Glomerular visceral epithelial cell (primary cell): ENCODE data around the gene UGT1A10.
"Not testable (repeated sequence)": the region's sequence is repeated elsewhere in the genome, so short reads cannot be mapped to it uniquely, and the experiment has no call there.

ENCODE experiments used
- DNase-seq: peaks from one replicate; pipeline ENCODE4 v3.0.0-alpha.2; 2016; ENCODE audit errors: extremely low spot score

Gene UGT1A10

DNA sequence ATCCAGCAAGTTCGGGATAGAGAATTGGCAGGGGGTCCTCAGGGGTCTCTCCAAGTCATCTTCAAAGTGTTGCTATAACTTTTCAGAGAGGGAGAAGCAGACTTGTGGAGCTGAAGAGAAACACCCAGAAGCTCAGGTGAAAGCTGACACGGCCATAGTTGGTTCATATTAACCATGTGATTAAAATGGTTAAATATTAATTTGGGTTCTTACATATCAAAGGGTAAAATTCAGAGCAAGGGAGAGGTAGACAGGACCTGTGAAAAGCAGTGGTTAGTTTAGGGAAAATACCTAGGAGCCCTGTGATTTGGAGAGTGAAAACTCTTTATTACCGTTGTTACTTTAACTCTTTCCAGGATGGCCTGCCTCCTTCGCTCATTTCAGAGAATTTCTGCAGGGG is 56.4 kb downstream of the UGT1A10 start, which contains the start of gene UGT1A6:
Gene UGT1A6 (plus strand): TSS at position 243 of the 400 bp plus-strand sequence. CDS start 115 bp downstream, at position 358.
- DNase-seq = no peak

DNA sequence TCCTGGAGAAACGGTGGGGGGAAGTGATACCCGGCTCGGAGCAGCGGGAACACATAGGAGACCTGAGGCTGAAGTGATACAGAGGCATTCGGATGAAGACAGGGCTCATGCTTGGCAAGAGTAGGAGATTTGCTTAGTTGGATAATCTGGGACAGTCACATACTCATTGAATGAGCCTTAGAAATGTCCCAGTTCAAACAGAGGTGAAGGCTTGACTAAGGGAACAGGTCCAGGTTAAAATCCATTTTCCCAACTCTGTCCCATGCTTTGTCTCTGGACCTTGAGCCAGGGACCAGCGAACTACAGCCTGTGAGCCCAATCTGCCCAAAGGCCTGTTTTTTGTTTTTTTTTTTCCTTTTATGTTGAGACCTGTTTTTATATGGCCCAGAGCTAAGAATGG is 57.7 kb downstream of the UGT1A10 start:
- DNase-seq = no peak

DNA sequence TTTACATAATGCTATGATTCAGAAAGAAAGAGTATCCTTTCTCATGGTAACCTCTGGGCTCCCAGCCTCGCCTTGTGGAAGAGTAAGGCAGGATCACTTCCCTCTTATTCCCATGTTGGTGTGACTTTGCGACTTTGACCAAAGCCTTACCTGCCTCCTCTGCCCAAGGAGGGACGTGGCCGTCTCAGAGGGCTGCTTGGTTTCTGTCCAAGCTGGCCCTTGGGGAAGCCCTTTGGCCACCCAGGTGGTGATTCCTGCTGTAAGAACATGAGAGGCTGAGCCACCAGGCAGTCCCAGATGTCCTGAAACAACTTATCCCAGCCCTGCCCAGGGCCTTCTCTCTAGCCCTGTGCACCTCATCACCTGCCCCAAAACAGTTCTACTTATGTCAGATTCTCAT is 62.5 kb downstream of the UGT1A10 start:
- no peak for DNase-seq

DNA sequence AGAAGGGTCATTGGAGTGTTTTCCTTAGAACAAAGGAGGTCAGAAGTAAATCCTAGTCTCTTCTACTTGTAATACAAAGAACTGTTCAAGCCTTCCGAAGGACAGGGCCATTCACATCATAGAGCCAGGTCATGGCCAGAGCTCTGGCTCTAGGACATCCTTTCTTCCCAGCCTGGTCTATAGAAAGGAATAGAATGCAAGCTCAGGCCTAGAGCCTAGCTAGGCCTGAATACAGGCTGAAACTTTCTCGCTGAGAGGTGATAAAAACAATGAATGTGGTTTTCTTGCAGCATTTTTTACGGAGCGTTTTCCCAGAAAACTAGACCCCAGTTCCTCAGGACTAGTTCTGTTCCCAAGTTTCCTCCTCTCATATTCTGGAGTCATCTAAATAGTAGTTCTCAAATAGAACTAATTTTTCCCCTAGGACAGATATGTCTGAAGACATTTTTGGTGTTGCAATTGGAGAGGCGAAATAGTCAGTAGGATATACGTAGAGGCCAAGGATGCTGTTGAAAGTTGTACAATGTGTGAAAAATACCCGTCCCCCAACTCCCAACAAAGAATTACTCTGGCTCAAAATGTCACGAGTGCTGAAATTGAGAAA is 63.3 kb downstream of the UGT1A10 start:
- no peak for DNase-seq

DNA sequence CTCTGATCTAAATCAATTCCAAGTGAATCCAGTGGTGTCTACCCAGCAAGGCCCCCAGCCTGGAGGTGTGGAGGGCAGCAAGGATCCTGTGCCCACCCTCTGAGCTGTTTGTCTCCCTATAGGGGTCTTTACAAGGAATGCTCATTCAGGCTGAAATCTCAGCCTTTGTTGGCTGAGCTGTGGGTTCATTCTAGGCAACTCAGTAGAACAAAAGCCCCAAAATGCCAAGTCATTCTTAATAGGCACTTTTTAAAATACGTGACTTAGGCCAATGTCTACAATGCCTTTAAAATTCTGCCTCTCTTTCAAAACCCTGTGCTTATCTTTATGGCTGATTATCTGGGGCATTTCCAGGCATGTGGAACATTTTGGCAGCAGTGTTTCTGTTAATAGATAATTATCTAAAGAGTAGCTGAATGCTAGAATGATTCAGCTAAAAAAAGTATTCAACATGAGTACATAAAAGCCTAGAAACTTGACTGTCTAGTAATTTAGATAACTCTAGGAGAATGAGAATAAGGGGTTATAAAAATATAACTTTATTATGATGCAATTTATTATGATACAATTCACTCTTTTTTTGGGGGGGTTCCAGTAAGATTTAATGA is 63.9 kb downstream of the UGT1A10 start:
- DNase-seq = peak; percentile 86

DNA sequence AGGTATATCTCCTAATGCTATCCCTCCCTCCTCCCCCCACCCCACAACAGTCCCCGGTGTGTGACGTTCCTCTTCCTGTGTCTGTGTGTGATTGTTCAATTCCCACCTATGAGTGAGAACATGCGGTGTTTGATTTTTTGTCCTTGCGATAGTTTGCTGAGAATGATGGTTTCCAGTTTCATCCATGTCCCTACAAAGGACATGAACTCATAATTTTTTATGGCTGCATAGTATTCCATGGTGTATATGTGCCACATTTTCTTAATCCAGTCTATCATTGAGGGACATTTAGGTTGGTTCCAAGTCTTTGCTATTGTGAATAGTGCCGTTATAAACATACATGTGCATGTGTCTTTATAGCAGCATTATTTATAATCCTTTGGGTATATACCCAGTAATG is 64.6 kb downstream of the UGT1A10 start:
- DNase-seq = not testable (repeated sequence)

DNA sequence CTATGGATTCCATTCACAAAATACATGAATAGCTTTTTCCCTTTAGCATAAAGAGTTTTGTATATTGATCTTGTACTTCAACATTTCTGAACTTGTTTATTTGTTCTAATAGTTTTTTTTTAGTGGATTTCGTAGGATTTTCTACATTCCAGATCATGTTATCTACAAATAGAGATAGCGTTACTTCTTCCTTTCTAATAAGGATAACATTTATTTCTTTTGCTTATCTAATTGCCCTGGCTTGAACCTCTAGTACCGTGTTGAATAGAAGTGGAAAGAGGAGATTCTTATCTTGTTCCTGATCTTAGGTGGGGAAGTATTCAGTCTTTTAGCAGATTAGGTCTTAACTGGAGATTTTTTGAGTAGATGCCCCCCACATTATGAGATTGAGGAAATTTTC is 66.0 kb downstream of the UGT1A10 start:
- no peak for DNase-seq

DNA sequence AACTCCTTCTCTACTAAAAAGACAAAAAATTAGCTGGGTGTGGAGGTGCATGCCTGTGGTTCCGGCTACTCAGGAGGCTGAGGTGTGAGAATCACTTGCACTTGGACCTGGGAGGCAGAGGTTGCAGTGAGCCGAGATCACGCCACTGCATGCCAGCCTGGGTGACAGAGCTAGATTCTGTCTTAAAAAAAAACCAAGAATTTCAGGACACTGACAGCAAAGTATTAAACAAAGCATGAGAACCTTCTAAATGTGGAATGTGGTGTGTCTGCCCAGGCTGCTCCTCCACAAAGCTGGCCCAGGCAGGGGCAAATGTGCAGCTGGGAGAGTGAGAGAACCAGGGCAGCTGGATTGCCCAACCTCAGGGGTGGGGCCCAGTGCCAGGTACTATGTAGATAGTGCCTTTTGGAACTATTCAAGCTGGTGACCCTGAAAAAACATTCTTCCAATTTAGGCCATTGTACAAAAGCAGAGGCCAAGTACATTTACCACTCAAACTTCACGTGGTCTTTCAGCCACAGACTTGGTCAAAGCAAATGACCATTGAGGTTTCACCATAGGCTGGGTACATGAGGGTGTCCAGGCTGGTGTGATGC is 69.8 kb downstream of the UGT1A10 start:
- DNase-seq = peak; percentile 82

DNA sequence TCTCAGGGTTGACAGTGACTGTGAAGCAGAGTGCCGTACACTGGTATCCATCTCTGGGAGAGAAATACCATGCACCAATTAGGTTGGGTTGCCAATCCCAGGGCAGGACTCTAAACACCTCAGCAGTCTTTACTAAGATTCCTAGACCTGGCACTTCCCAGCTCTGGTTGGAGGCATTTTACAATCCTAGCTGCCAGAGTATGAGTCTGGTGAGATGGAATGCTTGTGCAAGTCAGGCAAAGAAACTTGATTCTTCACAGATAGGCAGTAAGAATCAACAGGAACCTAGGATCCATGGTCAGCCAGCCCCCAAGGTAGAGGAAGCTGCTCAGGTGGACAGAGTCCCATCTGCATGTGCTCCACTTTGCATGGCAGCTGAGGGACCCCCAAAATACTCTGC is 70.5 kb downstream of the UGT1A10 start:
- DNase-seq = peak; percentile 69

DNA sequence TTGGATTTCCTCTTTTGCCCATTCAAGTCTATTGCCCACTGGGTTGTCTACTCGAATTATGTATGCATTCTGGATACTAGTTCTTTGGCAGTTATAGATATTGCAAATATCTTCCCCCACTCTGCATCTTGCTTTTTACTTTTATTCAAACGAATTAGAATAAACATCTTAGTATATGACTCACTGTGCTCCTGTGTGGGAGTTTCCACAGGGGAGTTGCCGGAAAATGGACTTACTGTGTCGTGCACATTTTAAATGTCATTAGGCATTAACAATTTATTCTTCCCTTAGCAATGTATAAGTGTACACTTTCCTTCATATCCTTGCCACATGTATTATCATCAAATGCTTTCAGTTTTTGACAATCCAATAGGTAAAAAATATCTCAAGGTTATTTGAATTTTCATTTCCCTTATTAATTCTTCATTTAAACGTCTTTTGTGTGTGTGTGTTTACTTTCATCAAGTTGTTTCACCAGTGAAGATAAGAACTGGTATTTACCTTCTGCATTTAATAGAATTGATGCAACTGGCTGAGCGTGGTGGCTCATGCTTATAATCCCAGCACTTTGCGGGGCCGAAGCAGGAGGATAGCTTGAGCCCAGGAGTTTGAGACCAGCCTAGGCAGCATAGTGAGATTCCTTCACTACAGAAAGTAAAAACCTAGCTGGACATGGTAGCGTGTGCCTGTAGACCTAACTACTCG is 71.8 kb downstream of the UGT1A10 start:
- DNase-seq = peak; percentile 45

DNA sequence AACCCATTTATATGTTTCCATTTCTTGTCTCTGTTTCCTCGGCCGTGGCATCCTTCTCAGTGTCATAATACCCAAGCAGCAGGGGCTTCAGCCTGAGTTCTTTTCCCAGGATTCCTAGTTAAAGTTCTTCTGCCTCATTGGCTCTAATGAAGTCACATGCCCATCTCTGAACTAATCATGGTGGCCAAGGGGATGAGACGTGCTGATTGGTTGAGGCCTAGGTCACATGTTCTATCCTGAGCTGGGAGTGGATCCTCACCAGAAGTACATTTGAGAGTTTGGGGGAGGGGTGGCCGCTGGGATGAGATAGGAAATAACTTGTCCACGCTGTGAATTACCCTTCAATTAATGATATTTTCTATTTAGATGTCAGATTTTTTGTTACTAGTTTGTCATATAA is 72.7 kb downstream of the UGT1A10 start:
- no peak for DNase-seq

DNA sequence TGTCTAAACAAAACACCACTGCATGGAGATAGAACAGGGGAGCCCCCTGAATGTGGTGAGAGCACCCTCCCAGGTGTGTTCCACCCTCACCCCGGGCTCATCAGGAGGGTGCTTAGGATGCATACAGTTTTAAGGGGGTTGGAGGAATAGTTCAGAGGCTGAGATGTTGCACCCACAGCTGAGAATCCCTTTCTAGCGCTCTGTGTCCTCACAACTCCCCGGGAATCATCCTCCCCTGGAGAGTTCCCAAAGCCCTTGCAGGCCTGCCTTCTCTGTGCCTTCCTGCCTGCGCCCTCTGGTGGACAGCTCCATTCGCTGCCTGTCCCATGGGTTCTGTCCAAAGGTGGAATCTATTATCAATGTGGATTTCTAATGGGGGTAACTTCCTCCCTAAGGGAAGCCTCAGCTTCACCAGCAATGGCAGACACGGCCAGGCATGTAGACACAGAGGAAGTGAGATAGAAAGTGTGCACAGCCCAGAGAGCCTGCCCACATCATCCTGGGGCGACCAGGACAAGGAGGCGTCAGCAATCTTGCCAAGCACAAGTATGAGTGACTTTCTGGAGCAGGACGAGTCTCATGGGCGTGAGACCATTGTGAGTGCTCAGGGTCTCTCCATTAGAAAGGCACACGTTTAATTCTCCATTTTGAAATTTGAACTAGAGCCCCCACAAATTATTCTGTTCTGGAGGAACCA is 75.2 kb downstream of the UGT1A10 start:
- DNase-seq = peak; percentile 88

DNA sequence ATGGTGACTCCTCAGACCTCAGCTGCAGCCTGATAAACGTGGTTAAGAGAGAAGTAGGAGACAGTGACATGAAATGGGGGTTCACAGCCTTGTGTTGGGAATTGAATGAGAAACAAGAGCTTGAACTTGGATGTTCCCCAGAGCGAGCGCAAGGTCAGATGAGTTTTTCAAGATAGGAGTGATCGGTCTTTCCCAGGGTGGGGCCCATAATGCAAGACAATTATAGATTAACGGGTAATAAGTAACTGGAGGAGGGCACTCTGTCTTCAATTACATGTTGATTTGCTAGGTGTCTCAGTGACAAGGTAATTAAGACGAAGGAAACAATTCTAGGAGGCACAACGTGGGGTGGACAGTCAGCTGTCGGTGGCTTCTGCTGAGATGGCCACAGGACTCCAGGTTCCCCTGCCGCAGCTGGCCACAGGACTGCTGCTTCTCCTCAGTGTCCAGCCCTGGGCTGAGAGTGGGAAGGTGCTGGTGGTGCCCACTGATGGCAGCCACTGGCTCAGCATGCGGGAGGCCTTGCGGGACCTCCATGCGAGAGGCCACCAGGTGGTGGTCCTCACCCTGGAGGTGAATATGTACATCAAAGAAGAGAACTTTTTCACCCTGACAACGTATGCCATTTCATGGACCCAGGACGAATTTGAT is 76.5 kb downstream of the UGT1A10 start, which contains the start of gene UGT1A5:
Gene UGT1A5 (plus strand): TSS at position 297 of the 651 bp plus-strand sequence. CDS start 85 bp downstream, at position 382.
- no peak for DNase-seq

DNA sequence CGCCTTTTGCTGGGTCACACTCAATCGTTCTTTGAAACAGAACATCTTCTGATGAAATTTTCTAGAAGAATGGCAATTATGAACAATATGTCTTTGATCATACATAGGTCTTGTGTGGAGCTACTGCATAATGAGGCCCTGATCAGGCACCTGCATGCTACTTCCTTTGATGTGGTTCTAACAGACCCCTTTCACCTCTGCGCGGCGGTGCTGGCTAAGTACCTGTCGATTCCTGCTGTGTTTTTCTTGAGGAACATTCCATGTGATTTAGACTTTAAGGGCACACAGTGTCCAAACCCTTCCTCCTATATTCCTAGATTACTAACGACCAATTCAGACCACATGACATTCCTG is 77.0 kb downstream of the UGT1A10 start:
- no peak for DNase-seq

DNA sequence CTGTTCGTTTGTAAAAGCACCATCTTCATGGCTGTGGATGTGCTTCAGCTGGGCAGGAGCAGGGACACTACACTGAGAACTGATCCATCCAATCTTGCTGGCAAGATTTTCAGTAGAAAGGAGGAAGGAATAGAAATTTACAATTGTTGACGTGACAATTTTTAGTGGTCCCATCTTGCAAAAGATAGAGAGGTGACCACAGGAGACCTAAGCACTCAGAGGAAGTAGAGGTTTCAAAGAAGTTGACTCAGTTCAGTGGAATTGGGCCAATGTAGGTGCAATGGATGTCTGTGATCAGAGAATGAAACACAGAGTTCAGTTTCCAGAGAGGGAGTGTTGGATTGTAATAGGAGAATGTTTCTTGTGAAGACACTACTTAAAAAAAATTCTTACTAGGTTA is 77.9 kb downstream of the UGT1A10 start:
- DNase-seq = no peak

DNA sequence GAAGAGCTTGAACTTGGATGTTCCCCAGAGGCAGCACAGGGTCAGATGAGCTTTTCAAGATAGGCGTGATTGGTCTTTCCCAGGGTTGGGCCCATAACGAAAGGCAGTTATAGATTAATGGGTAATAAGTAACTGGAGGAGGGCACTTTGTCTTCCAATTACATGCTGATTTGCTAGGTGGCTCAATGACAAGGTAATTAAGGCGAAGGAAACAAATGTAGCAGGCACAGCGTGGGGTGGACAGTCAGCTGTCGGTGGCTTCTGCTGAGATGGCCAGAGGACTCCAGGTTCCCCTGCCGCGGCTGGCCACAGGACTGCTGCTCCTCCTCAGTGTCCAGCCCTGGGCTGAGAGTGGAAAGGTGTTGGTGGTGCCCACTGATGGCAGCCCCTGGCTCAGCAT is 82.3 kb downstream of the UGT1A10 start, which contains the start of gene UGT1A4:
Gene UGT1A4 (plus strand): TSS at position 185 of the 400 bp plus-strand sequence. CDS start 85 bp downstream, at position 270.
- no peak for DNase-seq

DNA sequence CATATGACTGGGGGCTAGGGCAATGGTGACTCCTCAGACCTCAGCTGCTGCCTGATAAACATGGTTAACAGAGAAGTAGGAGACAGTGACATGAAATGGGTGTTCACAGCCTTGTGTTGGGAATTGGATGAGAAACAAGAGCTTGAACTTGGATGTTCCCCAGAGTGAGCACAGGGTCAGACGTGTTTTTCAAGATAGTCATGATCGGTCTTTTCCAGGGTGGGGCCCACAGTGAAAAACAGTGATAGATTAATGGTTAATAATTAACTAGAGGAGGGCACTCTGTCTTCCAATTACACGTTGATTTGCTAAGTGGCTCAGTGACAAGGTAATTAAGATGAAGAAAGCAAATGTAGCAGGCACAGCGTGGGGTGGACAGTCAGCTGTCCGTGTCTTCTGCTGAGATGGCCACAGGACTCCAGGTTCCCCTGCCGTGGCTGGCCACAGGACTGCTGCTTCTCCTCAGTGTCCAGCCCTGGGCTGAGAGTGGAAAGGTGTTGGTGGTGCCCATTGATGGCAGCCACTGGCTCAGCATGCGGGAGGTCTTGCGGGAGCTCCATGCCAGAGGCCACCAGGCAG is 92.6 kb downstream of the UGT1A10 start, which contains the start of gene UGT1A3:
Gene UGT1A3 (plus strand): TSS at position 320 of the 579 bp plus-strand sequence. CDS start 85 bp downstream, at position 405.
- no peak for DNase-seq

DNA sequence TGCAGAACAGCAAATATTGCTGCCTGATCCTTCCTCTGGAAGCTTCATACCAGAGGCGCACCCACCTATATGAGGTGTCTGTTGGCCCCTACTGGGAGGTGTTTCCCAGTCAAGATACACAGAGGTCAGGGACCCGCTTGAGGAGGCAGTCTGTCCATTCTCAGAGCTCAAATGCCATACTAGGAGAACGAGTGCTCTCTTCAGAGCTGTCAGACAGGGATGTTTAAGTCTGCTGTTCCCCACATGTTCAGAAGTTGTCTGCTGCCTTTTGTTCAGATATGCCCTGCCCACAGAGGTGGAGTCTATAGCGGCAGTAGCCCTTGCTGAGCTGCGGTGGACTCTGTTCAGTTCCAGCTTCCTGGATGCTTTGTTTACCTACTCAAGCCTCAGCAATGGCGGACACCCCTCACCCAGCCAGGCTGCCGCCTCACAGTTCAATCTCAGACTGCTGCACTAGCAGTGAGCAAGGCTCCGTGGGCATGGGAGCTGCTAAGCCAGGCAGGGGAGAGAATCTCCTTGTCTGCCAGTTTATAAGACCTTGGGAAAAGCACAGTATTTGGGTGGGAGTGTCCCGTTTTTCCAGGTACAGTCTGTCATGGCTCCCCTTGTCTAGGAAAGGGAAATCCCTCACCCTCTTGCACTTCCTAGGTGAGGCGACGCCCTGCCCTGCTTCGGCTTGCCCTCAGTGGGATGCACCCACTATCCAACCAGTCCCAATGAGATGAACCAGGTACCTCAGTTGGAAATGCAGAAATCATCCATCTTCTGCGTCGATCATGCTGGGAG is 100.8 kb downstream of the UGT1A10 start:
- DNase-seq = not testable (repeated sequence)

DNA sequence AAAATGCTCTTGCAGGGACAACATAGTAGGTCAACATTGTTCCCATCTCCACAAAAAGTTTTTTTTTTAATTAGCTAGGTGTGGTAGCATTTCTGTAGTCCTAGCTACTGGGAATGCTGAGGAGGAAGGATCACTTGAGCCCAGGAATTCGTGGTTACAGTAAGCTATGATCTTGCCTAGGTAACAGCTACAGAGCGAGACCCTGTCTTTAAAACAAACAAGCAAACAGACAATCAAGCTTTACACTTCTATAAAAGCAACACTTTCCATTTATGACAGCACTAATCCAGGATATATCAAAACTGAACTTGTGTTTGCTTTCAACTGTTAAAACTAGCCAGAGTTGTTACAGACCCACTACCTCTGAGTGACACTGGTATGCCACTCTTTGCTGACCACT is 104.6 kb downstream of the UGT1A10 start:
- no peak for DNase-seq
